ENCODE measurements around the gene SYT1.

SYT1 gene

DNA sequence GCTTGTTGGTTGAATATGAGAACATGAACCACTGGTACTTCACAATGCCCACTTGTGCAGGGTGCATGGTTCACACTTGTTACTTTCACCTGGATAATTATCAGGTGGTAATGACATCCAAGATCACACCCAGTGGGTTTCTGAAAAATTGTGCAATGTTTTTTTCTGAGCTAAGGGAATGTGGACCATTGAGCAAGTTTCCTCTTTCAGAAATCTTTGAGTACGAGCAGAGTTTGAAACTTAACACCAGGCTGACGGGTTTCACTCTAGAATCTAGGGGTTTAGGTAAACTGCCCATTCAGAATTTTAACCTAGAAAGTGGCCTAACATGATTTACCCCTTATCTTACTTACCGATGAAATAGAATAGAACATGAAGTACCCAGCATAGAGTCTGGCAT, 436.6 kb downstream of the SYT1 start:
- no peak for DNase-seq

DNA sequence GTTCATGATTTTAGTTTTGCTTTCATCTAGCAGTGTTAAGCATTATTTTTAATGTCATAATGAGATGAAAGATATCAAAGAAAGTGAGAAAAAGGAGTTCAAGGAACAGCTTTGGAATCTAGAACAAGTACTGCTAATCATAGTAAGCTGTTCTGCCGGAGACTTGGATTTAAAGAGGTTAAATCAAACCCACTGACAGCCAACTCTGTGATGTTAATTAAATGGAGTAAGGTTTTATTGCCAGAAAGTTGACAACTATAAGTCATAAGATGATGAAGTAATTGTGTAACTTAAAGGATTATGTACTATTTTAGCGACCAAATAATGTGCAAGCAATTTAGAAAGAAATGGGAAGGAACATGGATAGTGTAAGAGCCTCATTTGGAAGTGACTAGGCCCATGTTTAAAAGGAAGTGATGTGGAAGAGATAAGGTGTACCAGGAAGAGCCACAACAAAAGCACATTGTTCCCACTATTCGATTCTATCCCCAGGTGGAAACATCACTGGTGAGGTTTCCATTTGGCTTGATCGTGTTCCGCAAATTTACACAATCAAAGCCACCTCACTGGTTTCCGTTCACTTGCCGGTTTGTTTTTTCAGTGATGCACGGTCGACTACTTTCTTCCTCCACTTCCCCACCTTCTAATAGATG, 437.7 kb downstream of the SYT1 start:
- no peak for DNase-seq

- no peak for DNase-seq
Observed at GRCh38 chr12:79307340-79307739, 442.8 kb downstream of the SYT1 start.

- no peak for DNase-seq
Observed at GRCh38 chr12:79309039-79309438, 444.5 kb downstream of the SYT1 start.

GRCh38 chr12:79317179-79317847, 452.7 kb downstream of the SYT1 start:
- DNase-seq: no peak

GRCh38 chr12:79322905-79323304, 458.3 kb downstream of the SYT1 start:
- DNase-seq: no peak

- no peak for DNase-seq
Observed at GRCh38 chr12:79324571-79324970, 460.0 kb downstream of the SYT1 start.

DNA sequence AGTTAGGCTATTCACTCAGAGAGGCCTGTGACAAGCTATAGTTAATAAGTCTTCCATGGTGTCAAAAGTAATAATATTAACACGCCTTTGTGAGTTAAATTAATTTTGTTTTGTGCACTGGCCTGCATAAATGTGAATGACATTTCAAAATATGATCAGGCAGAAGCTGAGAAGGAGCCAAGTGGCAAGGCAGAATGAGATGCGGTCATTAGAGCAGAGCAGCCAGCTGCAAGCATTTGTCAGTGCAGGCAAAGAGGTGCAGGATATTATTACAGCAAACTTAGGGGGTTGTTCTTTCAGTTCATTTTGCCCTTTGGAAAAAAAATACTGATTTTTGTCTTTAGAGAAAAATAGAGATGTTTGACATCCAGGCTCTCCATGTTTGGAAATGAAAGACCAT, 461.6 kb downstream of the SYT1 start:
- DNase-seq: no peak

GRCh38 chr12:79326663-79327062, 462.1 kb downstream of the SYT1 start:
- no peak for DNase-seq

- DNase-seq: no peak
Observed at GRCh38 chr12:79327465-79327864, 462.9 kb downstream of the SYT1 start.

DNA sequence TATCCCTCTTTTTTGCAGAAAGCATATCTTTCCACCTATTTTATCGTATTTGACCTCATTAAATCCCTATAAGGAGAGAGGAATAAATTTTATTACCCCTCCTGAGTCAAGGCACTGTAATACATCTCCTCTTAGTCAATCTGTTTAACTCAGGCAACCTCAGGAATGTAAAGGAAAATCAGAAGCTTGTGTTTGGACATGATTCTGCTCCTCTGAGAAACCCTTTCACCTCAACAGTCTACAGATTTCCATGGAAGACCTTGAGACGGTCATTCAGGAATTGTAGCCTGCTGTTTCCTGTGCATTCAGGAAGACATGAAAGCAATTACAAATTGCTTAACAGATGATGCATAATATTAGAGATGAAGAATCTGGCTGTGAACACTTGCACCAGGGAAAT, 465.4 kb downstream of the SYT1 start:
- DNase-seq: no peak

- no peak for DNase-seq
Observed at GRCh38 chr12:79331870-79332269, 467.3 kb downstream of the SYT1 start.

- DNase-seq: no peak
Observed at GRCh38 chr12:79333144-79333543, 468.6 kb downstream of the SYT1 start.

- no peak for DNase-seq
Observed at GRCh38 chr12:79337662-79338290, 473.2 kb downstream of the SYT1 start.

DNA sequence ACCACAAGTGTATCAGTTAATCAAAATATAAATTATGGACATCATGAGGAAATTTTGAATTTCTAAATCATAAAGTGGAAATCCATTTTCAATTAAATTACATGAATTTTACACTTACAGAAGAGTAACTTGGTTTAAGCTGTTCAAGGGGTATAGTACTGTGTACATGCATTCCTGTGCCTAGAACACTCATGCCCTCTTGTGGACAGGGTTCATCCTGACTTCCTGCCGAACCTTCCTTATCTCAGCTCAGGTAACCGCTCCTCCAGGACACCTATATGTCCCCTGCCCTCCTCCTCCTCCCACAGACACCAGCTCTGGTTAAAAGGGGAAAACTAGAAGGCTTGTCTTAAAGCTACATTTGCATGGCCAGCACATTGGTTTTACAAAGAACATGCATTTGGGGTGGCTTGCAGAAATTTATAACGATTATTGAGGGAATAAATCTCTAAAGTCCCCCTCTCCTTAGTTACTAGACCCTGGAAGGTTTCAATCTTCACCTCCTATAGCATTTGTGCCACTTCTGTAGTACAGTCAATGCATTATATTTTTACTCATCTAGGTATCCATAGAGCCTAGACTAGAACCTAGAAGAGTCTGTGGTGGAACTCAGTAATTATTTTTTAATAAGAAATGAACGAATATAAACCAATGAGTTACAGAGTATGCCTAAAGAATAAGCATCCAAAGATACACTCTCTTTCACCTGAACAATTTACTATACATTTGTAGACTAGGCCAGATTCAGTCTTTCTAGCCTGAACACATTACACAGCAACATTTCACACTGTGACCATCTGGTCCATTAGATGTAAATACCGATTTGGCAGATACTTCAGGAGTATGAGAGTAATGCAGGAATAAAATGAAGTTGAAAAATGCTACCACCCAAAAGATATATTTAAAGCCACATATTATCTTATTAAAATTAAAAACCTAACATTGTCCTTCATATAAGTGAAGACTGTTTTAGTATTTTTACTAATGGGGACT, 480.6 kb downstream of the SYT1 start:
- DNase-seq: peak; percentile 6

DNA sequence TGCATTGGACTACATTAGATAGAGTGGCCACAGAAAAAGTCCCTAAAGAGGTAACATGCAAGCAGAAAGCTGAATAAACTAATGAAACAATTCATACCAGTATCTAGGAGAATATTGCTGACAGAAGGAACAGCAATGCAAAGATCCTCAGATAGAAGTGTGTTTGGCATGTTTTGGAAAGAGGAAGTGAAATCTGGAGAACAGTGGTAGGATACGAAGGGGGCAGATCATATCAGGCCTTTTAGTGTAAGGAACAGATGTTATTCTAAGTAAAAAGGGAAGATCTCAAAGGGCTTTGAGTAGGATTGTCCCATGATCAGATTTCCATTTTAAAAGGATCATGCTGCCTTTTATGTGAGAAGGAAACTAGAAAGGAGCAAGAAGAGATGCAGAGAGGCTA, 483.3 kb downstream of the SYT1 start:
- peak; percentile 61 for DNase-seq

GRCh38 chr12:79351251-79351650, 486.7 kb downstream of the SYT1 start:
- no peak for DNase-seq

DNA sequence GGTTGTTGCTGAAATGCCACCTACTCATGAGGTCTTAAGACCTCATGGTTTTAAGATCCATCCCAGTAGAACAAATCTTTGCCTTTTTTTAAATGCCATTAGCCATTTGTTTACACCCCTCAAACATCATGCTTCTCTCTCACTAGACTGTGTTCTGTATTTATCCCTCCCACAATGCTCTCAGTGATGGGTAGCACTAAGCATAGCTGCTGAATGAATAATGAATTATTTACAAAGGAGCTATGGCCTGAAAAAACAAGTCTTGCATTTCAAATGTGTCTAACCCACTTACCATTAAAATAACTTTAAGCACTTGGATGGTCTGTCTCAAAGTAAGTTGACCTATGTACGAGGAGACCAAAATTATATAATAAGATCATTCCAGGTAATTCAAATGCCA, 491.6 kb downstream of the SYT1 start:
- no peak for DNase-seq

GRCh38 chr12:79357048-79357447, 492.5 kb downstream of the SYT1 start:
- no peak for DNase-seq

DNA sequence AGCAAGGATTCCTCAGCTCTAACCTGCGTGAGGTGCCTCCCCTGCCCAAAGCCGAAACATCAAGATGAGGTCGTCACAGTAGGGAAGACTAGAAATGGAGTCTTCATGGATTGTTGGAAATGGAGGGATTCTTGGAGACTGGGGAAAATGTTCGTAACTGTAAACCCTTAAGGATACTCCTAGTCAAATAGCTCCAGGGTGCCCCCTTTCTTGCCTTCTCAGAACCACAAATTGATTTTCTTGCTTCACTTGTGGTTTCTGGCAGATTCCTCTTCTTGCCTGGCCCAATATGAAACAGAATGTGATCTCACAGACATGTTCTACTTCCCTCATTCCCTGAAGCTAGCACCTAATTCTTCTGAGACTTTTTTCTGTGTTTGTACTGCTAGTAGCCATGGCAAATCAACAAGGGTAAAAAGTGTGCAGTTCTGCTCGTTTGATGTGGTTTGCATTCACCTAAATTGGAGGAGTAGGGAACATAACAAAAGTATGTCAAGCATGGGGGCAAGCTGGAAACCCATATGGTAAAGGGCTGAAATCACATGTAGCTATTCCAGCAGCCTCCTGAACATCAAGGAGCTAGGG, 494.2 kb downstream of the SYT1 start:
- peak; percentile 74 for DNase-seq

- DNase-seq: no peak
Observed at GRCh38 chr12:79360286-79360685, 495.7 kb downstream of the SYT1 start.

GRCh38 chr12:79360936-79361335, 496.4 kb downstream of the SYT1 start:
- DNase-seq: no peak

GRCh38 chr12:79364197-79364596, 499.6 kb downstream of the SYT1 start:
- no peak for DNase-seq
